Prostate gland (tissue), 2 donors: ENCODE measurements around the gene SSBP3. TPM values are rescaled to one million over a fixed set of nuclear protein-coding genes. Genes with fewer than 3 reads are reported as not detected.

ENCODE experiments used
- DNase-seq: peaks from one replicate; pipeline ENCODE4 v3.0.0-alpha.2; 2019; ENCODE audit warnings: low spot score
- H3K27ac ChIP-seq, 2 donors: fragments of 200-600 bp; sonication (generic); 2 replicates each; pipeline ENCODE4 v1.5.1; 2017 to 2019
- H3K27me3 ChIP-seq: fragments of 200-600 bp; sonication (generic); replicated peaks from 2 replicates; pipeline ENCODE4 v1.5.1; 2019; ENCODE audit not compliant: insufficient read depth
- H3K36me3 ChIP-seq, 2 donors: fragments of 200-600 bp; sonication (generic); 1 replicate in 1 of 2; 2 replicates in 1 of 2; pipeline versions ENCODE4 v1.5.1 to v1.8.1; 2017 to 2019
- H3K4me1 ChIP-seq: fragments of 200-600 bp; sonication (generic); replicated peaks from 2 replicates; pipeline ENCODE4 v1.5.1; 2019
- H3K4me3 ChIP-seq, 2 donors: fragments of 200-600 bp; sonication (generic); 2 replicates each; pipeline ENCODE4 v1.5.1; 2017 to 2019
- H3K9me3 ChIP-seq: fragments of 200-600 bp; sonication (generic); 2 replicates; pipeline ENCODE4 v1.5.1; 2017
- CTCF ChIP-seq, 4 experiments: fragments of 200-600 bp in 2 of 4; fragments of 450-650 bp in 2 of 4; sonication (generic) in 2 of 4; IDR thresholded peaks; 1 replicate in 3 of 4; 2 replicates in 1 of 4; pipeline ENCODE4 v1.5.1; 2016 to 2019; ENCODE audit warnings: antibody characterized with exemption in 4 of 4, mild to moderate bottlenecking in 2 of 4, moderate library complexity in 2 of 4
- POLR2A ChIP-seq: fragments of 450-650 bp; IDR thresholded peaks from one replicate; pipeline ENCODE4 v1.6.1; 2016; ENCODE audit warnings: antibody characterized with exemption, mild to moderate bottlenecking
- POLR2AphosphoS5 ChIP-seq: sonication (generic); formaldehyde crosslinking; IDR thresholded peaks from one replicate; pipeline ENCODE4 v1.6.1; 2017; ENCODE audit warnings: antibody characterized with exemption
- WGBS: methylation state at CpG from one replicate; pipeline ENCODE4 v1.1.5; 2018; 5-methylcytosine and 5-hydroxymethylcytosine counted together
- intact Hi-C: fragments of 100-400 bp; cut with DNase I; formaldehyde crosslinking; loops from one replicate; pipeline ENCODE4 v1.14.2; 2022
- total RNA-seq, 2 donors: library from RNA; depleted of rRNA; stranded (reverse); fragments of >200 nt; gene quantifications; one replicate each; pipeline ENCODE4 v1.1.0, GENCODE V29; 2016

Gene SSBP3
- total RNA-seq, 2 donors from 2014 or later = 45.0 to 94.4 TPM

- Histone ChIP-seq H3K9me3 (no peaks in the 10 kb centered on the region), H3K27ac (peak overlapping the region in 1 of 2 donors; percentile 52), H3K4me1 (peaks cover 9% of the 10 kb centered on the region), H3K36me3 (no peaks in the 10 kb centered on the region), H3K4me3 (no peak overlapping the region), H3K27me3 (no peaks in the 10 kb centered on the region)
- TF ChIP-seq POLR2AphosphoS5 = no peak
- TF ChIP-seq POLR2A = no peak
- TF ChIP-seq CTCF (IDR thresholded peaks at IDR 0.05) = no peak
- DNase-seq = no peak
- intact Hi-C loops = loop anchor here (5.0 kb wide), 1 partner anchor 146 kb away; no protein-coding TSS in a partner anchor
- 83% methylated on average over 17 of the region's 17 CpGs for WGBS
Observed at GRCh38 chr1:54267815-54268761, 138.1 kb downstream of the SSBP3 start.

- H3K27ac ChIP-seq = peak overlapping the region in 1 of 2 donors; percentile 10
- peaks cover 8% of the 10 kb centered on the region for H3K4me1 ChIP-seq
- no peaks in the 10 kb centered on the region for H3K36me3 ChIP-seq
- TF ChIP-seq CTCF (IDR thresholded peaks at IDR 0.05) (no peak), POLR2AphosphoS5 (no peak), POLR2A (no peak)
- no peak overlapping the region for H3K4me3 ChIP-seq
- H3K27me3 ChIP-seq = no peaks in the 10 kb centered on the region
- no peak for DNase-seq
- no peaks in the 10 kb centered on the region for H3K9me3 ChIP-seq
- 58% methylated on average over 5 of the region's 5 CpGs for WGBS
- intact Hi-C loops = loop anchor here (5.0 kb wide), 1 partner anchor 145 kb away; no protein-coding TSS in a partner anchor
Observed at GRCh38 chr1:54266908-54267307, 139.3 kb downstream of the SSBP3 start.

- Histone ChIP-seq H3K27me3 (no peaks in the 10 kb centered on the region), H3K4me1 (peaks cover 8% of the 10 kb centered on the region), H3K4me3 (no peak overlapping the region), H3K9me3 (no peaks in the 10 kb centered on the region), H3K36me3 (no peaks in the 10 kb centered on the region), H3K27ac (peak overlapping the region in 1 of 2 donors; percentile 10)
- no peak for DNase-seq
- WGBS = 57% methylated on average over 2 of the region's 2 CpGs
- TF ChIP-seq POLR2AphosphoS5 = peak; percentile 43
- no peak for TF ChIP-seq POLR2A
- TF ChIP-seq CTCF (IDR thresholded peaks at IDR 0.05) = no peak
- intact Hi-C loops = loop anchor here (5.0 kb wide), 1 partner anchor 144 kb away; no protein-coding TSS in a partner anchor
Observed at GRCh38 chr1:54266195-54266594, 140.0 kb downstream of the SSBP3 start.

- DNase-seq = no peak
- Histone ChIP-seq H3K4me1 (peaks cover 8% of the 10 kb centered on the region), H3K4me3 (no peak overlapping the region), H3K9me3 (no peaks in the 10 kb centered on the region), H3K27me3 (no peaks in the 10 kb centered on the region), H3K36me3 (no peaks in the 10 kb centered on the region), H3K27ac (no peak overlapping the region)
- WGBS = 90% methylated on average over 6 of the region's 6 CpGs
- intact Hi-C loops = loop anchor here (5.0 kb wide), 1 partner anchor 143 kb away; no protein-coding TSS in a partner anchor
- TF ChIP-seq CTCF (IDR thresholded peaks at IDR 0.05) (no peak), POLR2AphosphoS5 (no peak), POLR2A (no peak)
Observed at GRCh38 chr1:54265659-54266058, 140.5 kb downstream of the SSBP3 start.
